Right ventricle myocardium inferior (tissue), 1 donor: ENCODE results near the gene POP4. TPM values are rescaled to one million over a fixed set of nuclear protein-coding genes. Genes with fewer than 3 reads are reported as not detected.
"Not testable (repeated sequence)": the region's sequence is repeated elsewhere in the genome, so short reads cannot be mapped to it uniquely, and the experiment has no call there.

ENCODE experiments used
- ATAC-seq: fragments of 200-7000 bp; cut with Tn5 transposase; one replicate; pipeline ENCODE4 v1.9.1; 2020; ENCODE audit warnings: mild to moderate bottlenecking, moderate library complexity
- DNase-seq: peaks from one replicate; pipeline ENCODE4 v3.0.0; 2021; ENCODE audit errors: missing footprints
- intact Hi-C: fragments of 100-400 bp; cut with DNase I; formaldehyde crosslinking; loops from one replicate; pipeline ENCODE4 v1.11.0; 2022
- long read RNA-seq: library from polyadenylated mRNA; unstranded; transcript quantifications from one replicate; pipeline ENCODE4 v2.0.0, GENCODE V29; 2021
- total RNA-seq: library from RNA; stranded (reverse); fragmentation: NEBNext Ultra II Directional; extraction: Animal tissue kit (Norgen Biotek cat#: 25700); gene quantifications from one replicate; pipeline ENCODE4 v1.2.1, GENCODE V29; 2021
- donor health status: DM: no; HTN: yes; CAD: no; lungs with severe emphysema.

Gene POP4, protein sequence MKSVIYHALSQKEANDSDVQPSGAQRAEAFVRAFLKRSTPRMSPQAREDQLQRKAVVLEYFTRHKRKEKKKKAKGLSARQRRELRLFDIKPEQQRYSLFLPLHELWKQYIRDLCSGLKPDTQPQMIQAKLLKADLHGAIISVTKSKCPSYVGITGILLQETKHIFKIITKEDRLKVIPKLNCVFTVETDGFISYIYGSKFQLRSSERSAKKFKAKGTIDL
- total RNA-seq = 58.0 TPM
- long read RNA-seq, transcript POP4-202 (7 exons, 3,385 nt) = major isoform, 9 of 13 reads
- long read RNA-seq, partial matches to known transcripts = 1 of 13 reads
- long read RNA-seq, other reads (novel, unspliced or antisense) = 3 of 13 reads

DNA sequence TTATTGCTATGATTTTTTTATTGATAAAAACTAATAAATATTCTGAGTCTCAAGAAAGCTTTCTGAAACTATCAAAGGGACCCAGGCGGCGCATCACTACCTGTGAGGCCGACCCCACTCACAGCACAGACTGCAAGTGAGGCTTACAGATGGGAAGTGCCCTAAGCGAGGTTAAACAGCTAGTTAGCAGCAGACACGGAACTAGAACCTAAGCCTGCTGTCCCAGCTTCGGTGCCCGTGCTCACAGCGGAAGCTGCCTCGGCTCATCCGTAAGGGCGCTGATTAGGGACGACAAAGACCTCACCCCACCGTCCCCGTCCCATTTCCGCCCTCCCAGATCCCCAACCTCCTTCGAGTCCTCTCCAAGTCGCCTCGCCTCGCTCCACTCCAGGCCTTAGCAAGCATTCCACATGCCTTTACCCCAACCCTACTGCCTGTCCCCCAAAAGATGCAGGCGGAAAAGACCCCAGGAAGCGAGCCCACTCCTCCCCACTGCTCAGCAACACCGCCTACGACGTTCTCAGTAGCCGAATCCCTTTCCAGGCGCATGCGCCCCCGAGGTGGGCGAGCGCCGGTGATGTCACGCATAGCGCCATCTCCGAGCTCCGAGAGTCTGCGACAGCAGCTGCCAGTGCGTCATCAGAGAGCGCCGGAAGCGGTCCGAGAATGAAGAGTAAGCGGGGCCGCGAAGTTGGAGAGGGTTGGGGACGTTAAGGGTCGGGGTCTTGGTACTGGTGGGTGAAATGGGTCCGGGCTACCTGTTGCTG is at the start of gene POP4:
Gene POP4, plus strand, starts transcription at position 631 of the 767 bp plus-strand sequence. Its CDS starts 36 bp downstream, at position 667.
- peak; percentile 94 for ATAC-seq
- peak; percentile 99 for DNase-seq
- intact Hi-C loops = loop anchor here (1.0 to 2.0 kb wide), 2 partner anchors 59 to 110 kb away; partner anchors contain the start of gene PLEKHF1

DNA sequence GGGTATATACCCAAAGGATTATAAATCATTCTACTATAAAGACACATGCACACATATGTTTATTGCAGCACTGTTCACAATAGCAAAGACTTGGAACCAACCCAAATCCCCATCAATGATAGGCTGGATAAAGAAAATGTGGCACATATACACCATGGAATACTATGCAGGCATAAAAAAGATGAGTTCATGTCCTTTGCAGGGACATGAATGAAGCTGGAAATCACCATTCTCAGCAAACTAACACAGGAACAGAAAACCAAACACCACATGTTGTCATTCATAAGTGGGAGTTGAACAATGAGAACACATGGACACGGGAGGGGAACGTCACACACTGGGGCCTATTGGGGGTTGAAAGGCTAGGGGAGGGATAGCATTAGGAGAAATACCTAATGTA is 47.0 kb upstream of the POP4 start:
- ATAC-seq, DNase-seq, intact Hi-C loops: not testable (repeated sequence)

DNA sequence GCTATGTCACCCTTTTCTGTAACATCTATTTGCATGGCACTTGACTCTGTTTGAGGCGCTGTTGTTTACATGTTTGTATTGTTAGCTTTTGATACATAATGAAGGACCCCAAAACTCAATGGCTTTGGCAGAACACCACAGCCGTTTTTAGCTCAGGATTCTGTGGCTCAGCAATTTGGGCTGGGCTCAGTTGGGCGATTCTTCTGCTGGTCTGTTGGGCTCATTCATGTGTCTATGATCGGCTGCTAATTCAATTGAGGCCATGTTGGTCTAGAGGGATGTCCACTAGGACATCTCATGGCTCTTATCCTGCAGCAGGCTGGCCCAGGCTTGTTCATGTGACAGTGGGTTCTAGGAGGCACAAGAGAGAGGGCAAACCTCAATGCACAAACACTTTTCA is 46.3 kb upstream of the POP4 start:
- intact Hi-C loops = no loop called here
- DNase-seq (no peak), ATAC-seq (no peak)

DNA sequence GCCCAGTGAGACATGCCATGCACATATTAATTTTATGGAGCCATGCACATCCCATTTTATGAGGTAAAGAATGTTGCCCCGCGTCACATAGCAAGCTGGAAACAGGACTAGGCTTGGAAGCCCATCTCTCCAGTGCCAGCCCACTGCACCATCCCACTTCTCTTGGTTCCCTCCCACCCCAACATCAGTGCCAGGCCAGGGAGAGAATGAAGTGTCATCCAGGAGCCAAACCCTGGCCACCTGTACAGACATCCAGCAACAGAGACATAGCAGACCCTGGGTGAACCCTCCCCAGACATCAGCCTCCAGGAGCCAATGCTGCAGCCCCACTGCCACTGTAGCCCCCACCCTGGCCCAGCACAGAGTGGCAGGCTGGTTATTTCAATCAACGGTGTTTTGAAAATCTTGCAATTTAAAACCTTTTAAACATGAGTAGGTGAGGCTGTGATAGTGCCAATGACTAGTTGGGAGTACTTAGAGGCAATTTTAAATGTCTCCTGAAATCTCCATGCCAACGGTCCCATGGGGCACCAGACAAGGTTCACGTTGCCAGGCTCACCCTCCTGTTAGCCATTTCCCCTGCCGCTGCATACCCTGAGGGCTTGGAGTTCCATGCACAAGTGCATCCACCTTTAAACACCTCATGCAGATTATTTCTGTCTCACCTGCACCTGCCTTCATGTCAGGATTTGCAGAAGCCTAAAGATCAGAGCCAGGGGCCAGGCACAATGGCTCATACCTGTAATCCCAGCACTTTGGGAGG is 45.6 kb upstream of the POP4 start:
- ATAC-seq (no peak), DNase-seq (no peak)
- intact Hi-C loops = no loop called here

DNA sequence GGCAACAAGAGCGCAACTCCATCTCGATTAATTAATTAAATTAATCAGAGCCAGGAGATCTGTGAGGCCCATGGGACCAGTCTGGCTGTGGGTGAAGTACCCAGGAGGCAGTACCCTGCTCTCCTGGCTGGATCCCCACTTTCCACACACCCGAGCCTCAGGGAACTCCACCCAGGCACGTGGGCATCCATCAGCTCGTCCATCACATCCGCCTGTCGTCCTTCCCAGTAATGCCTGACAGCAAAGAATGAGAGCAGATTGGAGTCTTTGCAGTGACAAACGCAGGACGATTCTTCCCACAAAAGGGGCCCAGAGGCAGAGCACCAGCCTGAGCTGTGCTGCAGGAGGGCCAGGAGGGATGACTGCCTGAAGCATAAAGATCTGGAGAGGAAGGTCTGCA is 44.5 kb upstream of the POP4 start:
- intact Hi-C loops = no loop called here
- DNase-seq = no peak
- ATAC-seq = no peak

DNA sequence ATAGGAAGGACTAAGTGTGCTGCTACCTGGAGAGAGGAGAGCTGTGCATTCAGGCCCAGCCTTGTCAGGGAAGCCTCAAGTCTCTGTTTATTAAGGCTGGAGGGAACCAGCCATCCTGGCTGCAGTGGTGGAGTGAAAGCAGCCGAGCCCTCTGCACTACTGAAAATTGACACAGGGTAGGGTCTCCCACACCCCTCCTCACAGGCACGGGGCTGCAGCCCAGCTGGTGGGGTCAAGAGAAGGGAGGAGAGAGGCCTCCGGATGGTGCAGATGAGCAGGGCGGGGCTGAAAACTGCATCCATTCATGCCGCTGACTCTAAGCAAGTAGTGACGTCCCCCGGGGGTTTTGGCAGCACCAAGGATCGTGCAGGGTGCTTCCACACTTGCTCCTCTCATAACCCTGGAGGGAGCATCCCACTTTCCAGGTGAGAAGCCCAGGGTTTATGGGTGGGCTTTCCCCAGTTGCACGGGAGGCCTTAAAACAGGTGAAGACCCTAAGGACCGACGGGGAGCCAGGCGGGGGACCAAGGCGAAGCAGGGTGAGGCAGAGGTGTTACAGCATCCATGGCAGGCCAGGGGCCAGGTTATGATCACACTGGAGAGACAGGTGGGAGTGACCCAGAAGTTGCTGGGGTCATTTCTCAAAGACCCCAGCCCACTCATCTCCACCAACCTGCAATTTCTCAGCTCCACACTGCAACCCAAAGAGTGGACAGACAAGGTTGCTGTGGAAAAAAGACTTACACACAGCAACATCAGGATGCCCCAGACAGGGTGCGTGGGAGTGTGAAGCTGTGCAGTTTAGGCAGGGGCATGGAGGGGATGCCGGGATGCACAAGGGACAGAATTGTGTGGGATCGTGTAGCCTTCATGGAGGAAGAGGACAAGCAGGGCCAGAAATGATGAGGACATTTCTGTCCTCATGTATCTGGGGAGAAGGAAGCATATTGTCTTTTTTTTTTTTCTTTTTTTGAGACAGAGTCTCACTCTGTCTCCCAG is 43.5 kb upstream of the POP4 start:
- DNase-seq (no peak), ATAC-seq (no peak)
- intact Hi-C loops = no loop called here

DNA sequence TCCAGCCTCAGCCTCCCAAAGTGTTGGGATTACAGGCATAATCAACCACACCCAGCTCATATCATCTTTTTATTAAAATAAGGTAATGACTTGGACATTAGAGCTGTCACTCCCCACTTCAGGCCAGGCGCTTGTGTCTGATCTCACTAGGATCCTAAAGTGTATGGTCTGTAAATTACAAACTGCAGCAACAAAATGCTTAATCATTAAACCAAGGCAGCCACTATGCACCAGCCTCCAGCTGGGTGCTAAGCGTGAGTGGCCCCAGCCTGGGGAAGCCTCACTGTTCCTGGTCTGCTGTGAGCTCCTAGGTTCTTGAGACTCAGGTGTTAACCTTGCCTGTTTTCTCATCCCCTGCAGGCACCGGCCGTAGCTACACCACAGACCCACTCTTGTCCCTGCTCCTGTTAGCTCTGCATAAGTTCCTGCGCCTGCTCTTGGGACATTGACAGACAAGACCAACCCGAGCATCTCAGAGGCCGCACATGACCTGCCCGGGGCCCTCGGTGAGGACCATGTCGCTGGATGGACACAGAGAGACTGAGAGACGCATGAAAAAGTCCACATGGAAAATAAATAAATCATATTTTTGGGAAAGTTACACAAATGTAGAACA is 42.5 kb upstream of the POP4 start:
- DNase-seq (no peak), ATAC-seq (no peak)
- intact Hi-C loops = no loop called here

DNA sequence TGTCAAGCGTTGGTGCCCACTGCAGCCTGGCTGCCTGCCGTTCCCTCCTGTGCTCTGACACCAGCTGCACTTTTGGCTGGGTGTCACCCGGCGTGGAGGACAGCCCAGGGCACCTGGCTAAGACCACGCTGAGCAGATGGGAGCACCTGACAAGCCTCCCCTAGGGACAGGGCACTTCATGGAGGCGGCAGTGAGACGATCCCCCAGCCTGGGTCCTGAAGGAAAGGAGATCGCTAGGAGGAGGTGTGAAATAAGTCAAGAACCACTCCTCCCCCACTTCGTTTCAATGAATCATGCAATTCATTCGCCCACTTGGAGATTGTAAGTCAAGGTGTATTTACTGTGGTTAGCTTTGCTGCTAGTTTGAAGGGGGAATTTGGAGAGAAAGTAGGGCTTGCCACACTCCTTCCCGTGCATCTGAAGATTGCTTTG is 41.5 kb upstream of the POP4 start:
- DNase-seq (no peak), ATAC-seq (no peak)
- intact Hi-C loops = no loop called here

DNA sequence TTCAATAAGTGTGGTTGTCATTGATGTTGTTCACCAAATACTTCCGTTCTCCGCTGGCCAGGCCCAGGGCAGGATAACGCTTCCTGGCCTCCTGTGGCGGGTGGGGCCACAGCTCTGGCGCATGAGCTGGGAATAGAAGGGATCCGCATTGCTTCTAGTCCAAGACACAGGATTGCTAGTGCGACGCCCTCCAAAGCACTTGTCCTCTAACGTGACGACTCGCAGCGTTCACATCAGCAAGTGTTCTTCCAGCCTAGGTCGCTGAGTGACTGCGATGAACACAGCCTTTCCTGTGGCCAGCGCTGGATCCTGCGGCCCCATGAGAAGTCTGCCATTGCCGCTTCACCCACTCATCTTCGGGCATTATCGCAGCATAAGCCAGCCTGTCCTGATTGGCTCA is 40.9 kb upstream of the POP4 start:
- ATAC-seq = no peak
- intact Hi-C loops = no loop called here
- DNase-seq = no peak

DNA sequence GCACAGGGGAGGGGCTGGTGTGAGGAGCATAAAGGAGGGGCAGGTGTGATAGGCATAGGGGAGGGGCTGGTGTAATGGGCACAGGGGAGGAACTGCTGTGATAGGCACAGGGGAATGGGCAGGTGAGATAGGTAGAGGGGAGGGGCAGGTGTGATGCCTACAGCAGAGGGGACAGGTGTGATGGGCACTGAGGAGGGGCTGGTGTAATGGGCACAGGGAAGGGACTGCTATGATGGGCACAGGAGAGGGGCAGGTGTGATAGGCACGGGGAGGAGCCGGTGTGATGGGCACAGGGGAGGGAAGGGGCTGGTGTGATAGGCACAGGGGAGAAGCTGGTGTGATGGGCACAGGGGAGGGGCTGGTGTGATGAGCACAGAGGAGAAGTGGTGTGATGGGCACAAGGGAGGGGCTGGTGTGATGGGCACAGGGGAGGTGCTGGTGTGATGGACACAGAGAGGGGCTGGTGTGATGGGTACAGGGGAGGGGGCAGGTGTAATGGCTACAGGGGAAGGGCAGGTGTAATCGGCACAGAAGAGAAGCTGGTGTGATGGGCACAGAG is 39.5 kb upstream of the POP4 start:
- intact Hi-C loops = no loop called here
- ATAC-seq (no peak), DNase-seq (no peak)

DNA sequence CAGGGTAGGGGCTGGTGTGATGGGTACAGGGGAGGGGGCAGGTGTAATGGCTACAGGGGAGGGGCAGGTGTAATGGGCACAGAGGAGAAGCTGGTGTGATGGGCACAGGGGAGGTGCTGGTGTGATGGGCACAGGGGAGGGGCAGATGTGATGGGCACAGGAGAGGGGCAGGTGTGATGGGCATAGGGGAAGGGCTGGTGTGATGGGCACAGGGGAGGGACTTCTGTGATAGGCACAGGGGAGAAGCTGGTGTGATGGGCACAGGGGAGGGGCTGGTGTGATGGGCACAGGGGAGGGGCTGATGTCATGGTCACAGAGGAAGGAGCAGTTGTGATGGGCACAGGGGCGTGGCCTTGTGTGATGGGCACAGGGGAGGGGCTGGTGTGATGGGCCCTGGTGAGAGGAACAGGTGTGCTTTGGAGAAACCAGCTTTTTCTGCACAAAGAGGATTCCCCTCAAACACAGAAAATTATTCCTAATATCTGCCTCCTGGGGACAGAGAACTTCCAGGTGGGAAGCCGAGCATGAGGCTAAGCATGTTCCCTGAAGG is 38.6 kb upstream of the POP4 start:
- no peak for DNase-seq
- no peak for ATAC-seq
- intact Hi-C loops = no loop called here

DNA sequence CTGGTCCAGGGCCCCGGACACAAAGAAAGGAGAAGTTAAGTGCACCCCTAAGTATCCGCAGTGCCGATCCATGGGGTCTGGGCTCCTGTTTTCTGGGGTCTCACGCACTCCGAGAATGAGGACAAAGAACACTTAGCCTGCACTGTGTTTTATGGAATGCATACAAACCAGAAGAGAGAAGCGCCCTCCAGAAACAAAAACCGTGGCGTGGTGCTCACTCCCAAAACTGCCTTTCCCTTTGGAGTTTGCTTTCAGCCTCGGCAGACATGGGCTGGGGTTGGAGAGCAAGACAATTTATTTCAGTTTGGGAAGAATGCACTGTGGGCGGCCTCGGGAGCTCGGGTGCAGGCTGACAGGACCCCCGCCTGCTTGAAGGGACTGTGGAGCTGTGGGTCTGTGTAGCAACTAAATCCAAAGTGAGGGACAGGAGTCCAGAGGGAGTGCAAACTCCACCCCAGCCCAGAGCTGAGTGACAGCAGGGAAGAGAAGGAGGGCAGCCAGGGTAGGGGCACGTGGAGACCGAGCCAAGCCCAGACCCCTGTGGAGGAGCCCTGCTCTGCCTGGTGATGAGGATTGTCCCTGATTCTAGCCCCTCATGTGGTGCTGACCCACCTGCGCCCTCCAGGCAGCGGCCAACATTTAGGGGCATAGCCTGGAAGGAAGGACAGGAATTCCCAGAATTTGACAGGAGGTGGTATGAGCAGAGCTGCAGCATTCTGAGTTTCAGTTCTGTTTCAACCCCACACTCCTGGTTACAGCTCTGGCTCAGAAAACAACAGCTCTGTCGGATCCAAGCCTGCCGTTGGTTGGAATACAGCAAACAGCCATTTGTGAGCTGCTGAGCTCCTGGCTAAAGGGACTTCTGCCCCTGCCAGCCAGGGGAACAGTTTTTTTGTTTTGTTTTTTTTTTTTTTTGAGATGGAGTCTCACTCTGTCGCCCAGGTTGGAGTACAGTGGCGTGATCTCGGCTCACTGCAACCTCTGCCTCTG is 37.8 kb upstream of the POP4 start:
- DNase-seq (no peak), ATAC-seq (no peak)
- intact Hi-C loops = no loop called here

DNA sequence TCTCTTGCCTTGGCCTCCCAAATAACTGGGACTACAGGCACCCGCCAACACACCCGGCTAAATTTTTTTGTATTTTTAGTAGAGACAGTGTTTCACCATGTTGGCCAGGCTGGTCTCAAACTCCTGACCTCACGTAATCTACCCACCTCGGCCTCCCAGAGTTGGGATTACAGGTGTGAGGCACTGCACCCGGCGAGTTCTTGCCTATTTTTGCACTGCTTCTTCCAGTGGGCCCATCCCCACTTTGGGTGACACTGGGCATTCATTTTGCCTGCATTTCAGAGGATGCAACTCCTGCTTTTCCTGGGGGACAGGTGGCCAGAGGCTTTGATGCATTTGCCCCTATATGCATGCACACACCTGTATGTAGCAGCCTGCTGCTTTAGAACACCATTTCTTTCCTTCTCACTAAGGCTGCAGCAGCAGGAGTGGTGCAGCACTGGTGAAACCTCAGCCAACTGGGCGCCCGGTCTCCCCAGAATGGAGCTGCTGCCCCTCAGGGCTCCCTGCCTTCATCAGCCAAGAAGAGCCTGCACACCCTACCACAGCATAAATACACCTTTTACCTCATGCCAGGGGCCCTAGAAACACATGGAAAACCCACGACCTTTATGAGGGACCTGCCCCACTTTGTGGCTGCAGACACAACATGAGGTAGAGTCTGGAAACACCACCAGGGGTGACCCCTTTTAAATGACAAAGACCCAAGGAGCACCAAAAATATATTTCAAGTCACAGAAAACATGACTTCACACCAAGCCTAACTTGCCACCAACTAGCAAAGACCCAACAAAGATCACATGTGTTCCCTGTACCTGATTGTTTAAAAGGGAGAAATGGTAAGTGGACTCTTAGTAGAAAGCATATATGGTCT is 36.8 kb upstream of the POP4 start:
- ATAC-seq (no peak), DNase-seq (no peak)
- intact Hi-C loops = no loop called here

DNA sequence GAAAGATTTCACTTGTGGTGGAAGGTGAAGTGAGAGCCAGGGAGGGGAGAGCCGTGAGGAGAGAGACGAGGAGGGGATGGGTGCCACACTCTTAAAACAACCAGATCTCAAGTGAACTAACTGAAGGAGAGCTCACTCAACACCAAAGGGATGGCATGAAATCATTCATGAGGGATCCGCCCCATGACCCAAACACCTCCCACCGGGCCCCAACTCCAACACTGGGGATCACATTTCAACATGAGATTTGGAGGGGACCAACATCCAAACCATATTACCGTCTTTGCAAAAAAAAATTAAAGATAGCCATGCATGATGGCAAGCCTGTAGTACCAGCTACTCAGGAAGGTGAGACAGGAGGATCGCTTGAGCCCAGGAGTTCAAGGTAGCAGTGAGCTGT is 34.9 kb upstream of the POP4 start:
- intact Hi-C loops = no loop called here
- ATAC-seq = no peak
- no peak for DNase-seq

DNA sequence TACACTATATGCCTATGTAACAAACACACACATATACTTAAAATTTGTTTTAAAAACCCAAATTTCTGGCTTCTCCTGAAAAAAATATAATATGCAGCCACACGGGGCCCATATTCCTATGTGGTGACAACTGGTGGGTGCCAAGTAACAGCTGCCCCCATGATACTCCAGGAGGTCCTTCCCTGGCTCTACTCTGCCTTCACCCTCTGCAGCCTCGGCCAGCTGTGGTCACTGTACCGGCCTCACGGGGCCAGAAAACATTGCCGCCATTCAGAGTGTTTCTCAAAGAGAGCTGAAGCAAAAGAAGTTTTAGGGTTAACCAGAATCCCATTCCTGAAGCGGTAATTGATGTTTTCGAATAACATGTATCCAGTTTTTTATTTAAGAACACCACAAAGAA is 32.6 kb upstream of the POP4 start:
- intact Hi-C loops = no loop called here
- ATAC-seq = no peak
- no peak for DNase-seq
